GM19238 (cell line): ENCODE measurements around the gene TSKU.
"Not testable (repeated sequence)": the region's sequence is repeated elsewhere in the genome, so short reads cannot be mapped to it uniquely, and the experiment has no call there.

Experiments
- DNase-seq: peaks from one replicate; pipeline ENCODE4 v3.0.0; 2011; ENCODE audit warnings: low spot score; ENCODE audit not compliant: insufficient read length

TSKU gene

DNA sequence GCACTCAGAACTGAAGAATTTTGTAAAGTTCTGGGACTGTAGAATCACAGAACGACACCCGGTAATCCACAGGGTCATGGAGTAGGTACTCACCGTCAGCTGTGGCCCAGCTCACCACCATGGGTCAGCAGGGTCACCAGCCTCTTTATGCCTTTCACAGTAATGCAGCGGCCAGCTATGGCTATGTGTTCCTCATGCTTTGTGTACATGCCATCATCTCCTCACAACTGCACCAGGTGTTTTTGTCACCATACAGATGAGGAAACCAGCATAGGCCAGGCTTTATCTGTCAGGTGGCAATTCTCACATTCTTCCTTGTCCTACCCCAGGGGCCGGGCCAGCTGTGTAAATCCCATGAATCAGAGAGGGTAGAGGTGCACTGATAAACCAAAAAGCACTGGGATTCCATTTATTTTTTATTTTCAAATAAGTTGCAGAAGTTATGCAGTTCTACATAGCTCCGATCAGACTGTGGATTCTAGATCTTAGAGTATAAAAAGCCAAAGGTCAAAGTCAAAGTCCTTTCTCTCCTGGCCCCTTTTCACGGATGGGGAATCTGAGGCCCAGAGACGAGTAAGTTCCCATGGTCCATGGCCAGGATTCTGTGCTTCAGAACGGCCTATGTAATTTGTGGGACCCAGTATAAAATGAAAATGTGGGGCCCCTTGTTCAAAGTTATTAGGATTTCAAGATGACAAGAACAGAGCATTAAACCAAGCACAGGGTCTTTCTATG, 17.5 kb downstream of the TSKU start:
- no peak for DNase-seq

DNA sequence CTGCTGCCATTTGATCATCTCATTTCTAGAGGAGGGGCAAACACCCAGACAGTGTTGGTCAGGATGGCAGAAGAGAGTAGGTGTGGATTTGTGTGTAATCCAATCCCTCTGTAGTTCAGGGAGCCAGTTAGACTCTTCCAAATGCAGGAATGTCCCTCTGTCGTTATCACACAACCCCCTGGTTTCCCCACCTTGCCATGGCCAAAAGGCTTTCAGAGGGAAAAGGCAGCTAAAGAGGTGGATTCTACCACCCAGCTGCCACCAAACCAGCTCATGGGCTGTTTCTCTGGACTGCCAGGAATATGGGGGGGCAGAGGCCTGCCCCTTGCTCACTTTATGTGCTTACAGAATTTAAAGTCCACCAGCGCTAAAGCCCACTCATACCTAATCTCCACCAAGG, 18.1 kb downstream of the TSKU start:
- DNase-seq, result no peak

DNA sequence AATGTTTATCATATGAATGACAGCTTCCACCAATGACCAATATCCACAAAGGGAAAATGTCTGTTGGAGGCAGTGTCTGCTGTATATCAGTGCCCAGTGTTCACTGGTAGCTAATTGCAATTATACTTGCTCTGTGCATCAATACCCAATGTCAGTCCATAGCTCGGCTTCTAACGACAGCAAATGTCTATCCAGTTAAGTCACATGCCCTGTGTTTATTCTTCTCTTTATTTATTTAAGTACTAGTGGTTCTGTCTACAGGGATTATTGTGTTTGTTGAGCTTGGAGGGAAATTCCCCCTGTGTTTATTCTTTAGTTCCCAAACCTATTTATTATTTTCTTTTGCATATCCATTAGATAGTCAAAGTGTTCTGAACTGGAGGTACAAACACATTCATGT, 18.6 kb downstream of the TSKU start:
- no peak for DNase-seq

- DNase-seq, result no peak
Measured at GRCh38 chr11:76802151-76802550, 19.0 kb downstream of the TSKU start.

DNA sequence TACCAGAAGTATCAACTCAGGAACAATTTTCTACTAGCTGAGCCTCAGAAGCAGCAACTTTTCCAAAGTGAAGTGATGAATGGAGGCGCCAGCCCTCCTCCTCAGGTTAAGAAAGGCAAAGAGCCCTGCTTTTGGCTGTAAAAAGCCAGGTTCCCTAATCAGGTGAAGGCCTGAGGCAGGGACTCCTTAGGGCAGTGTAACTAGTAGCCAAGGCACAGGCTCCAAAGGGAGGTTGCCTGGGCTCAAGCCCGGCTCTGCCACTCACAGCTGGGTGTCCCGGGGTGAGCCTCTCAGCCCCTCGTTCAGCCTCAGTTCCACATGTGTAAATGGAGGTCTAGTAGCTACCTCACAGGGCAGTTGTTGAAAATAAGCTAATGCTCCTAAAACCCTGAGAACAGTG, 19.5 kb downstream of the TSKU start:
- no peak for DNase-seq

GRCh38 chr11:76803023-76803422, 19.9 kb downstream of the TSKU start:
- DNase-seq, result no peak

- no peak for DNase-seq
Measured at GRCh38 chr11:76803811-76804600, 20.9 kb downstream of the TSKU start.

- DNase-seq, result no peak
Measured at GRCh38 chr11:76805206-76805913, 22.2 kb downstream of the TSKU start.

DNA sequence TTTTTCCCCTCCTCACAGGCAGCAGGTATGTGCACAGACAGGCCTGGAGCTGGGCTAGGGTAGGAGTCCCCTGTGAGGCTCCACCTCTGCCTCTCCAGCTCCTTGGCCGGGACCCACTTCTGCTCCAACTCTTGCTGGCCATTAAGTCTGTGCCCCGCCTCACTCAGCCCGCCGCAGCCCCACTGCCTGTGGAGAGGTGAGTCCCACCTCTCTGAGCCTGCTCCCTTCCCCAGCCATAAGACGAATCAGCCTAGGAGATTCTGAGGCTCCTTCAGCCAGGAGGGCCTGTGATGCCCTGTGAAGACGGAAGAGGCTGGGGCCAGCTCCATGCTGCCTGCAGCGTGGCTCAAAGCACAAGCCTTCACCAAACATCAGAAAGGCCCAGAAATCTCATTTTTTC, 23.0 kb downstream of the TSKU start:
- DNase-seq, result no peak

- no peak for DNase-seq
Measured at GRCh38 chr11:76806608-76807205, 23.6 kb downstream of the TSKU start.

- peak; percentile 62 for DNase-seq
Measured at GRCh38 chr11:76807206-76807875, 24.2 kb downstream of the TSKU start.

DNA sequence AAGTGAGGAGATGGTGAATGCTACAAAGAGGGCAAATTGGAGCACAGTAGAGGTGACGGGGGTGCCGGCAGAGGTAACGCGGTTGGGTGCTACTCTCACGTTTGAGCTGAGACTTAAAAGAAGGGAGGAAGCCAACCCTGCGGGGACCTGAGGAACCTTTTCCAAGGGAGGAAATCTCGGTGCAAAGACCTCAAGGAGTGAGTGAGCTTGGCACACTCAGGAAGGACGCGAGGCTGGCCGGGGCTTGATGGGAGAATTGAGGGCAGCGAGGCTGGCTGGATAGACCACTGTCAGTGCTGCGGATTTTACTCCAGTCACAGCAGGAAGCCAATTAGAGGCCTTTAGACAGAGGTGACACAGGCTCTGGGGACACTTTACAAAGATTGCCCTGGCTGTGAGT, 25.0 kb downstream of the TSKU start:
- no peak for DNase-seq

DNA sequence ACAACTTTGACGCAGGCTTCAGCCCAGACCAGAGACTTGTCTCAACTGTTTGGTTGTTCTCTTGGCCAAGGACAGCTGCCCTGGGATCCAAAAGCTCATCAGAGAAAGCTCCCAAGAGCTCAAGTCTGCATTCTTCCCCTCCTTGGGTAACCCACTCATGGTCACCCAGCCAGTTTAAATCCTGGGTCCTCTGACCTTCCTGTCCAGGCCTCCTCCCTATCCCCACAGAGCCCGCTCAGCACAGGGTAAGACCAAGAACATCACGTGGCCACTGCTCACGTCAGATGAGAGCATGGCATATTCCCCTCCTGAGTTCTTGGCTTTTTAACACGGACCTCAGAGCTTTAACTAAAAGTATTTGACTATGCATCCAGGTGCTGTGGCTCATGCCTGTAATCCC, 25.8 kb downstream of the TSKU start:
- DNase-seq, result no peak

- no peak for DNase-seq
Measured at GRCh38 chr11:76810151-76810853, 27.1 kb downstream of the TSKU start.

- no peak for DNase-seq
Measured at GRCh38 chr11:76811259-76811658, 28.1 kb downstream of the TSKU start.

- no peak for DNase-seq
Measured at GRCh38 chr11:76814414-76814813, 31.3 kb downstream of the TSKU start.

DNA sequence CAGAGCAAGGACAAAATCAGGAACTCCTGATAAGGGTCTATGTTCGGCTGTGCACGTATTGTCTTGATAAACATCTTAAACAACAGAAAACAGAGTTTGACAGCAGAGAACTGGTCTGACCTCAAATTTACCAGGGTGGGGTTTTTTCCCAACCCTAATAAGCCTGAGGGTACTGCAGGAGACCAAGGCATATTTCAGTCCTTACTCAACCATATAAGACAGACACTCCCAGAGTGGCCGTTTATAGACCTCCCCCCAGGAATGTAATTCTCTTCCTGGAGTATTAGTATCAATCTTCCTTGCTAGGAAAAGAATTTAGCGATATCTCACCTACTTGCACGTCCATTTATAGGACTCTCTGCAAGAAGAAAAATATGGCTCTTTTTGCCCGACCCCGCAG, 32.5 kb downstream of the TSKU start:
- not testable (repeated sequence) for DNase-seq

- DNase-seq, result no peak
Measured at GRCh38 chr11:76820184-76820566, 37.0 kb downstream of the TSKU start.

DNA sequence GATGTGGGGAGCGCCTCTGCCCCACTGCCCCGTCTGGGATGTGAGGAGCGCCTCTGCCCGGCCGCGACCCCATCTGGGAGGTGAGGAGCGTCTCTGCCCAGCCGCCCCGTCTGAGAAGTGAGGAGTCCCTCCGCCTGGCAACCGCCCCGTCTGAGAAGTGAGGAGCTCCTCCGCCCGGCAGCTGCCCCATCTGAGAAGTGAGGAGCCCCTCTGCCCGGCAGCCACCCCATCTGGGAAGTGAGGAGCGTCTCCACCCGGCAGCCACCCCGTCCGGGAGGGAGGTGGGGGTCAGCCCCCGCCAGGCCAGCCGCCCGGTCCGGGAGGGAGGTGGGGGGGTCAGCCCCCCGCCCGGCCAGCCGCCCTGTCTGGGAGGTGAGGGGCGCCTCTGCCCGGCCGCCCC, 38.2 kb downstream of the TSKU start:
- DNase-seq, result not testable (repeated sequence)

DNA sequence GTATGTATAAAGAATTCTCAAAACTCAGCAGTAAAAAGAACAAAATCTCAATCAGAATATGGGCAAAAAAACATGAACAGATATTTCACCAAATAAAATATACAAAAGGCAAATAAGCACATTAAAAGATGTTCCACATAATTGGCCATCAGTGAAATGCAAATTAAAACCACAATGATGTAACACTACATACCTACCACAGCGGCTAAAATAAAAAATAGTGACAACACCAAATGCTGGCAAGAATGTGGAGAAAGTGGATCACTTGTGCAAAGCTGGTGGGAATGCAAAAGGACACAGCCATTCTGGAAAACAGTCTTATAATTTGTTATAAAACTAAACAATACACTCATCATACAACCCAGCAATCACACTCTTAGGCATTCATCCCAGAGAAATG, 39.2 kb downstream of the TSKU start:
- no peak for DNase-seq
